Muscle layer of duodenum (tissue), 2 donors: ENCODE data around the gene CXXC5.

Experiments
- H3K27ac ChIP-seq: one replicate; pipeline ENCODE4 v1.7.0; 2013; ENCODE audit warnings: mild to moderate bottlenecking, low read length
- H3K27me3 ChIP-seq: one replicate; pipeline ENCODE4 v1.7.0; 2013; ENCODE audit warnings: low read depth, mild to moderate bottlenecking, control low read depth, low read length
- H3K36me3 ChIP-seq, 2 donors: one replicate each; pipeline ENCODE4 v1.7.0; 2013; ENCODE audit warnings: low read length in 2 of 2, control low read depth in 1 of 2, mild to moderate bottlenecking in 1 of 2; ENCODE audit not compliant: insufficient read depth in 2 of 2, control insufficient read depth in 1 of 2
- H3K4me1 ChIP-seq, 2 donors: one replicate each; pipeline ENCODE4 v1.7.0; 2013; ENCODE audit warnings: low read length in 2 of 2, mild to moderate bottlenecking in 2 of 2, control low read depth in 1 of 2, moderate library complexity in 1 of 2; ENCODE audit not compliant: insufficient read depth in 2 of 2, control insufficient read depth in 1 of 2
- H3K4me3 ChIP-seq, 2 donors: one replicate each; pipeline ENCODE4 v1.7.0; 2013; ENCODE audit warnings: low read length in 2 of 2, low read depth in 1 of 2, mild to moderate bottlenecking in 1 of 2
- H3K9me3 ChIP-seq, 2 donors: one replicate each; pipeline ENCODE4 v1.7.0; 2013; ENCODE audit warnings: low read length in 2 of 2, control low read depth in 1 of 2, mild to moderate bottlenecking in 1 of 2; ENCODE audit not compliant: control insufficient read depth in 1 of 2
- donor health status: healthy.

Gene CXXC5

DNA sequence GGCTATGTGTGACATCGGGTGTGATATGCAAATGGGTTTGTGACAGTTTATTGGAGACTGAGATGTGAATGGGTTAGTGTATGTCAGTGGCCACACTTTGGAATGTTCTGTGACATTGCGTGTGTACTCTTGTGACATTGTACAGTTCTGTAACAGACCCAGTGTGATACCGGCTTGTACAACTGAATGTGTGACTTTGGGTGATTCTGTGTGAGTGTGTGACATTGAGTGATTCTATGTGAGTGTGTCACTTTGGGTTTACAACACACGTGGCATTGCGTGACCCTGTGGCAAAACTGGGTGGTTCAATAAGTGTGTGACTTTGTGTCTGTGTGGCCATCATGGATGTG lies 38.2 kb downstream of the CXXC5 start:
- Histone ChIP-seq H3K27ac (no peak overlapping the region), H3K36me3 (peaks cover 4 to 8% of the 10 kb centered on the region in 2 donors), H3K27me3 (no peaks in the 10 kb centered on the region), H3K9me3 (no peaks in the 10 kb centered on the region), H3K4me1 (peaks cover 5 to 18% of the 10 kb centered on the region in 2 donors), H3K4me3 (no peak overlapping the region)

DNA sequence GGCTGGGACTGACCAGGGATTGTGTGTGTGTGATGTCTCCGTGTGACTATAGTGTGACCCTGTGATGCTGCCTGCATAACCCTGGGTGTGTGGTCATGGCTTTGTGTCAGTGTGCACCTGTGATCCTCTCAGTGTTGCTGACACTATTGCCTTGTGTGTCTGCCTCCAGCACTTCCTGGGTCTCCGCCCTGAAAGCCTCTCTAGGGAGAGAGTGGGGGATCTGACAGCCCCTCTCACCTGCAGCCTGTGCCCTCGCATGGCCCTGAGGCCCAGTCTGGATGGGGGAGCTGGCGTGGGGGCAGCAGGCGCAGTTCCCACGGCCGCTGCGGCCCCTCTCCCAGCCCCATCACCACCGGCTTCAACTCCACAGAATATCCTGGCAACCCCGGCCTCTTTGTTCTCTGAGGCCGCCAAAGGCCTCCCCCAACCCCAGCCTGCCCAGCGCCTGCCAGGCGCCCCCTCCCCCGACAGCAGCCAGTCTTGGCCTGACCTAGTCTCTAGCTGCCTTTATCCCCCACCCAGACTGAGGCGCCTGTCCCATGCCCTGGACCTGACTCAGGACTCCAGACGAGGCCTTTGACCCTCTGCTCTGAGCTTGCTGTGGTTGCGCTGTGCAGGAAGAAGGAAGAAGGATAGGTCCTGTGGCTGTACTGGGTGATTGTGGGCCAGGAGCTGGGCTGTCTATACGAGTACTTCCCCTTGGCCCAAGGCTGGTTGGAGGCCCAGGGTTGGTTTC lies 38.7 kb downstream of the CXXC5 start:
- no peak overlapping the region for H3K4me3 ChIP-seq
- H3K27me3 ChIP-seq: no peaks in the 10 kb centered on the region
- no peak overlapping the region for H3K27ac ChIP-seq
- H3K36me3 ChIP-seq: peaks cover 4 to 8% of the 10 kb centered on the region in 2 donors
- H3K4me1 ChIP-seq: peaks cover 5 to 18% of the 10 kb centered on the region in 2 donors
- H3K9me3 ChIP-seq: no peaks in the 10 kb centered on the region

DNA sequence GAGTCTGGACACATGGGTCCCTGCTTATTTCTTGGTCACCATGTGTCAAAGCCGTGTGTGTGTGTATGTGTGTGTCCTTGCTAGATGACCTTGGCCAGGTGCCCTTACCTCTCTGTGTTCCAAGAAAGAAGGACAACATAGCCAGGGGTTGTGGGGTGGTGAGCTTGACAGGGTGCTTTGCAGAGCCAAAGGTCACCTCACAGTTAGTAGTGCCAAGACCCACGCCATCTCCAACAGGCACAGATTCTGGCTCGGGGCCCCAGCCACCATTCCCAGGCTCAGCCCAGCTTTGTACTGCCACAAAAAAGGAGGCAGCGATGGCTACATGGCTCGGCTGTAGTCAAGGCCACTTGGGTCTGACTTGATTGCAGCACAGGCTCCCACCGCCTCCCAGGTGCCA lies 39.5 kb downstream of the CXXC5 start:
- no peak overlapping the region for H3K27ac ChIP-seq
- no peak overlapping the region for H3K4me3 ChIP-seq
- H3K27me3 ChIP-seq: no peaks in the 10 kb centered on the region
- H3K9me3 ChIP-seq: no peaks in the 10 kb centered on the region
- peaks cover 5 to 18% of the 10 kb centered on the region in 2 donors for H3K4me1 ChIP-seq
- H3K36me3 ChIP-seq: peaks cover 4 to 5% of the 10 kb centered on the region in 2 donors

DNA sequence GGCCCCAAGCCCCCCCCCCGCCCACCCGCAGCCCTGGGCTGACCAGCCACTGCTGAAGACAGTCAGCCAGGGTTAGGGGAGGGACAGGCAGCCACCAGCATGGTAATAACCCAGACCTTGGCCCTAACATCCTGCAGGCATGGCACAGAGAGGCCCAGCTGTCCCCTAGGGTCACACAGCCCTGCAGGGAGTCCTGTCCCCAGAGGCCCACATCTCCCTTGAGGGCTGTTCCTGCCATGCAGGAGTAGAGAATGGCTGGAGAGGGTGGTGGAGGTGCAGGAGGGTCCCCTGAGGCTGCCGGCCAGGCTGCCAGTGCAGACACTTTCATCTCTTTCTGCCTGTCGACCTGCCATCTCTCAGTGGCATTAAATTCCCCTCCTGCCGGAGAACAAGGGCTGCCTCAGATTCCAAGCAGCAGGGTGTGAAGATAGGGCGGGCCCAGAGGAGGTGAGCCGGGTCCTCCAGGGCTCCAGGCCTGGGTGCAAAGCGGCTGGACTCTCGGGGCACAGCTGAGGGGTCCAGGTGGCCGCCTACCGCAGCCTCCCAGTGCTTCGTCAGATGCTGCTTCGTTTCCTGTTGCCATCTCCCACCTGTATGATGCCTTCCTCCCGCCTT lies 40.0 kb downstream of the CXXC5 start:
- Histone ChIP-seq H3K9me3 (no peaks in the 10 kb centered on the region), H3K4me3 (no peak overlapping the region), H3K27ac (no peak overlapping the region), H3K4me1 (peaks cover 5 to 18% of the 10 kb centered on the region in 2 donors), H3K36me3 (peaks cover 1 to 5% of the 10 kb centered on the region in 2 donors), H3K27me3 (no peaks in the 10 kb centered on the region)

DNA sequence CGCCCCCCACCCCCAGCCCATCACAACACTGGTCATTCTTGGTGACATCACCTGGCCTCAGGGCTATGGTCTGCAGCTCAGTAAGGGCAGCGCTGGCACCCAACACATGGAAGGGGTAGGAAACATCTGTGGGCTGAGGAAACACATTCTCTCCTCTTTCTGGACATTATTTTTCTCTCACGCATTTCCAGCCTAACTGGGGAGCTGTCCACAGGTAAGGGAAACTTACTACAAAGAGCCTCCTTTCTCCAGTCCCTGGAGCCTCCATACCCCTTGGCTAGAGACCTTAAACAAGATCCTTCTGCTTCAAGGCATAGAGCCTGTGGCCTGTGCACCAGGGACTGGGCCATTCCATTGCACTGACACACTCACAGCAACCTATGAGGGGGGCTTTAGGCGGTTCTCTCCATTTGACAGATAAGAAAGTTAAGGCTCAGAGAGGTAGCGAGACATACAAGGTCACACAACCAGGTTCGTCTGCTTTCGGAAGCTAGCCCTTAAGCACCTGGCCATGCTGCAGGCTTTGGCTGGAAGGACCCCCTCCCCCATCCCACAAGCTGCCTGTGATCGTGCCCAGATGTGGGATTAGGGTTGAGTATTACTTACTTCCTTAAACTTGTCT lies 40.7 kb downstream of the CXXC5 start:
- Histone ChIP-seq H3K4me3 (no peak overlapping the region), H3K27ac (no peak overlapping the region), H3K9me3 (no peaks in the 10 kb centered on the region), H3K27me3 (no peaks in the 10 kb centered on the region), H3K4me1 (peaks cover 5 to 18% of the 10 kb centered on the region in 2 donors), H3K36me3 (peaks cover 0 to 4% of the 10 kb centered on the region in 2 donors)

DNA sequence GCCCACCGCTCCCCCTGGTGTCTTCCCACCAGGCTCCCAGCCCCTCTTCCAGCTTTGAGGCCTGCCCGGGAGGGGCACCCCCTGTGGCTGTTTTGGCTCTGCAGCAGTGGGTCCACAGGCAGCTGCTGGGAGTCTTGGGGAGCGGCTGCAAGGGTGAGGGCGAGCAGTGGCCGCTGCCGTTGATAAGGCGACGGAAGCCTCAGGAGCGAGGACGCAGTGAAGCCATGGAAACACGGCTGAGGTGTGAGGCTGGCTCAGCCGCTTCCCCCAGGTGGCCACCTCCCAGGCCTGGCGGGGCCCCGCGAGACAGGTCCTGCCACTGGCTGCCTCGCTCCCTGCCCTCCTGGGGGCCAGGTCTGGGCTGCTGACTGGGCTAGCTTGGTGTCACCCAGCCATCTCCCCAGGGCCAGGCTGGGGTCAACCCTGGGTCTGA lies 41.5 kb downstream of the CXXC5 start:
- H3K27ac ChIP-seq: no peak overlapping the region
- H3K9me3 ChIP-seq: no peaks in the 10 kb centered on the region
- no peak overlapping the region for H3K4me3 ChIP-seq
- peaks cover 5 to 18% of the 10 kb centered on the region in 2 donors for H3K4me1 ChIP-seq
- no peaks in the 10 kb centered on the region for H3K27me3 ChIP-seq
- no peaks in the 10 kb centered on the region for H3K36me3 ChIP-seq

DNA sequence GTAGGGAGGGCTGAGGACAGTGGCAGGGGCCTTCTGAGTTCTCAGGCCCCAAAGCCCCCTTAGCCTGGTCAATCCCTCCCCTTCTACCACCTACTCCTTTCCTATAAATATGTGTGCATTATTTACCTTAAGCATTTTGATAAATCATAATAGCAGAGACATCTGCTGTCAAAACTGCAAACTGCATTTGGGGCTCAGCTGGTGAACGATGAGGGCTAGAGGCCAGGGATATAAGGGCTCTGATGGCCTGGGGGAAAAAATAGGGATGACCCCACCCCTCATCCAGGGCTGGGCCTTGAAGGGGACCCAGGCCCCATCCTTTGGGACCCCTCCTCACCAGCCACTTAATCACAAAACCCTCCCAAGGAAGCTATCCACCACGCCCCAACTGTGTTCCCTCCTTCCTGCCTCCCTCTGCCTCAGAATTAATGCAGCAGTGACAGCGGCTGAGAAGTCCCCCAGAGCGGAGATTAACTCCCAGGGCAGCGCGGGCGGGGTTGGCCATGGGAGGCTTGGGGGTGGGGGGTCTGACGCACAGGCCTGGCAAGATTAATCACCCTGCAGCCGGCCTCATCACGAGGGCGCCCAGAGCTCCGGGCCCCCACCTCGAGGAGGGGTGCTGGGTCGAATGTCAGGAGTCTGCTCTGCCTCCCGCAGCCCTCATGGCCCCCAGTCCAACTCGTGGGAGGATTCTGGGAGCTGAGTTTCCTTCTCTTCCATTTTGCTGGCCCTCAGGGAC lies 42.1 kb downstream of the CXXC5 start:
- Histone ChIP-seq H3K36me3 (no peaks in the 10 kb centered on the region), H3K4me3 (no peak overlapping the region), H3K27ac (no peak overlapping the region), H3K9me3 (no peaks in the 10 kb centered on the region), H3K4me1 (peaks cover 5 to 18% of the 10 kb centered on the region in 2 donors), H3K27me3 (no peaks in the 10 kb centered on the region)

DNA sequence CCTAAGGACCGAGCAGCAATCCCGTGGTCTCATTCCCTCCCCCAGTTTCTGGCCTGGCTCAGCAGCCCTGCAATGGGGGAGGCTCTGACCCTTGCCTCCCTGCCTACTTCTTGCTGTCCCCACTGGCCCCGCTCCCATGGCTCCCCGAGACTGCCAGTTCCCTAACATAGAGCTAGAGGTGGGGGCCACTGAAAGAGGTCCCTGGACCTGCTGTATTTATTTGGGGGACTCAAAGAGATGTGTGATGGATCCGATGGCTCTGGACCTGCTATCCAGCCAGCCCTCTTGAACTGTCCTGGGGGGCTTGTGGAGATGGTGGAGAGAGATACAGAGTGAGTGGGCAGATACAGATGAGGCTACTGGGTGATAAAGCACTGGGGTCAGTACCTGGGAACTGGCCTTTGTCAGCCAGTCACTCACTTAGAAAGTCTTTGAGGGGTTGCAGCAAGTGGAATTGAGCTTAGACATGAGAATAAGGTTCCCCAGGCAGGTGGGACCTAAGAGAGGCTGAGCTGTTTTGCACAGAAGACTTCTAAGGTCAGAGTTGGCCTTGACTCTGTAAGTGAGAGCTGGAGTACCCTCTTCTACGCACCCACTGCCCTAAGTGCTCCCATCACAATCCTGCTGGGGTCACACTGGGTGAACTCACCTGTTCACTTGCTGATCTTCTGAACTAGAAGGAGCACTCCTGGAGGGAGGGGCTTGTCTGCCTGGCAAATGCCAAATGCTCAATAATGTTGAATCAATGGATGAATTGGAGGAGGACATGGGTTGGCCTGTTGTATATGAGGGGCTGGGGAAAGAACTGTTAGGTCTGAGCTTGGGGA lies 42.9 kb downstream of the CXXC5 start:
- no peaks in the 10 kb centered on the region for H3K36me3 ChIP-seq
- peaks cover 5 to 18% of the 10 kb centered on the region in 2 donors for H3K4me1 ChIP-seq
- no peak overlapping the region for H3K27ac ChIP-seq
- no peaks in the 10 kb centered on the region for H3K9me3 ChIP-seq
- H3K4me3 ChIP-seq: no peak overlapping the region
- H3K27me3 ChIP-seq: no peaks in the 10 kb centered on the region

DNA sequence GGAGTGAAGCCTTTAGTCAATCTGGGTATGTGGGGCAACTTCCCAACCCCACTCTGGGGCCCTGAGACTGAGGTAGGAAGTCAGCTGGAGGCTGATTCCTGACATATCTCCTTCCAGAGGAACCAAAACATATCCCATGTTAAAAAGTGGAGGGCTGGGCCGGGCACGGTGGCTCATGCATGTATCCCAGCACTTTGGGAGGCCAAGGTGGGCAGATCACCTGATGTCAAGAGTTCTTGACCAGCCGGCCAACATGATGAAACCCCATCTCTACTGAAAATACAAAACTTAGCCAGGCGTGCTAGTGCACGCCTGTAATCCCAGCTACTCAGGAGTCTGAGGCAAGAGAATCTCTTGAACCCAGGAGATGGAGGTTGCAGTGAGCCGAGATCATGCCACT lies 44.0 kb downstream of the CXXC5 start:
- H3K9me3 ChIP-seq: no peaks in the 10 kb centered on the region
- H3K4me3 ChIP-seq: no peak overlapping the region
- no peaks in the 10 kb centered on the region for H3K36me3 ChIP-seq
- H3K27me3 ChIP-seq: no peaks in the 10 kb centered on the region
- peaks cover 5 to 27% of the 10 kb centered on the region in 2 donors for H3K4me1 ChIP-seq
- H3K27ac ChIP-seq: no peak overlapping the region

DNA sequence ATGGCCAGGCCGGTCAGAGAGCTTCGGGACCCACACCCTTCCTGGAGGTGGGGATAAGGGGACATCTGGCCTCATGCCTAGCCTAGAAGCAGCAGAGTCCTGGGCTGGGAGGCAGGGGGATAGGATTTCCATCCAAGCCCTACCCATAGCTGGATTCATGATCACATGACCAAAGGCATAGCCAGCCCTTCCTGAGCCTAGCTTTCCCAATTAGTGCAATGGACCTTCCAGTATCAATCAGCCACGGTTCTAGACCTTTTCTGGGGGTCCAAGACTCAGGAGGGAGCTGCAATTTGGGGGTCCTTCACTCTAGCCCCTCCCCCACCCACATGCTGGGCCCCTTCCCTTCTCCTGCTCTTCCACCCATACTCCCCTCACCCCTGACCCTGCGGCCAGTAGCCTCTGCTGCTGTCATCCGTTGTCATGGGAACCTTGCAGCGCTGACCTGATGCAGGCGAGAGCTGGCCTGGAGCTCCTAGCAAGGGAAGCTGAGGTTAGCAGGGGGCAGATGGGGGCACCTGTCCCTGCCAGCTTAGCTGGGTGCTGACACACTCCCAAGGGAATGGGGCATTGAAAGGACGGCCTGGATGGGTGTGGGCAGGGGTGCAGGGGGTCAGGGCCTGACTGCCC lies 44.6 kb downstream of the CXXC5 start:
- H3K4me3 ChIP-seq: no peak overlapping the region
- no peaks in the 10 kb centered on the region for H3K9me3 ChIP-seq
- peaks cover 8 to 30% of the 10 kb centered on the region in 2 donors for H3K4me1 ChIP-seq
- no peaks in the 10 kb centered on the region for H3K36me3 ChIP-seq
- no peaks in the 10 kb centered on the region for H3K27me3 ChIP-seq
- H3K27ac ChIP-seq: no peak overlapping the region
